Activated T-helper 2 cell treated with anti-CD3 and anti-CD28 coated beads, Interferon-gamma antibody, Interleukin-2, Interleukin-4, amounts not matched to agents 10 μg/mL and 5 μg/mL and 100 μg/mL, durations not matched to agents 14 hours and 24 hours and 36 hours (primary cell): Measurements from ENCODE around the gene PADI1. TPM values are rescaled to one million over a fixed set of nuclear protein-coding genes. Genes with fewer than 3 reads are reported as not detected.
"Not testable (repeated sequence)": the region's sequence is repeated elsewhere in the genome, so short reads cannot be mapped to it uniquely, and the experiment has no call there.

ENCODE experiments used
- DNase-seq: peaks from one replicate; pipeline ENCODE4 v3.0.0; 2021; ENCODE audit warnings: low spot score
- H3K27ac Mint-ChIP-seq: one replicate; pipeline ENCODE4 v1.8.0; 2021; ENCODE audit warnings: mixed read lengths
- H3K27me3 Mint-ChIP-seq: one replicate; pipeline ENCODE4 v1.8.0; 2021; ENCODE audit warnings: low read depth, mixed read lengths
- H3K36me3 Mint-ChIP-seq: one replicate; pipeline ENCODE4 v1.8.0; 2021; ENCODE audit warnings: low read depth, mixed read lengths
- H3K4me1 Mint-ChIP-seq: one replicate; pipeline ENCODE4 v1.8.0; 2021; ENCODE audit warnings: low read depth, mixed read lengths
- H3K4me3 Mint-ChIP-seq: one replicate; pipeline ENCODE4 v1.8.0; 2021; ENCODE audit warnings: low read depth, mild to moderate bottlenecking, moderate library complexity, mixed read lengths
- H3K9me3 Mint-ChIP-seq: one replicate; pipeline ENCODE4 v1.8.0; 2021; ENCODE audit warnings: mixed read lengths
- intact Hi-C: fragments of 100-400 bp; cut with micrococcal nuclease; formaldehyde crosslinking; loops from one replicate; pipeline ENCODE4 v1.15.1; 2023
- total RNA-seq: library from RNA; stranded (reverse); gene quantifications from 2 replicates; pipeline ENCODE4 v1.2.3, GENCODE V29; 2022

Gene PADI1
- total RNA-seq, 1 donor from 2014 or later = not detected

GRCh38 chr1:17235135-17235885 is 30.4 kb downstream of the PADI1 start:
- no peak for DNase-seq
- H3K4me1 Mint-ChIP-seq = no peaks in the 10 kb centered on the region
- no peak overlapping the region for H3K4me3 Mint-ChIP-seq
- H3K9me3 Mint-ChIP-seq = no peaks in the 10 kb centered on the region
- H3K36me3 Mint-ChIP-seq = no peaks in the 10 kb centered on the region
- intact Hi-C loops = no loop called here
- no peak overlapping the region for H3K27ac Mint-ChIP-seq
- no peaks in the 10 kb centered on the region for H3K27me3 Mint-ChIP-seq

DNA sequence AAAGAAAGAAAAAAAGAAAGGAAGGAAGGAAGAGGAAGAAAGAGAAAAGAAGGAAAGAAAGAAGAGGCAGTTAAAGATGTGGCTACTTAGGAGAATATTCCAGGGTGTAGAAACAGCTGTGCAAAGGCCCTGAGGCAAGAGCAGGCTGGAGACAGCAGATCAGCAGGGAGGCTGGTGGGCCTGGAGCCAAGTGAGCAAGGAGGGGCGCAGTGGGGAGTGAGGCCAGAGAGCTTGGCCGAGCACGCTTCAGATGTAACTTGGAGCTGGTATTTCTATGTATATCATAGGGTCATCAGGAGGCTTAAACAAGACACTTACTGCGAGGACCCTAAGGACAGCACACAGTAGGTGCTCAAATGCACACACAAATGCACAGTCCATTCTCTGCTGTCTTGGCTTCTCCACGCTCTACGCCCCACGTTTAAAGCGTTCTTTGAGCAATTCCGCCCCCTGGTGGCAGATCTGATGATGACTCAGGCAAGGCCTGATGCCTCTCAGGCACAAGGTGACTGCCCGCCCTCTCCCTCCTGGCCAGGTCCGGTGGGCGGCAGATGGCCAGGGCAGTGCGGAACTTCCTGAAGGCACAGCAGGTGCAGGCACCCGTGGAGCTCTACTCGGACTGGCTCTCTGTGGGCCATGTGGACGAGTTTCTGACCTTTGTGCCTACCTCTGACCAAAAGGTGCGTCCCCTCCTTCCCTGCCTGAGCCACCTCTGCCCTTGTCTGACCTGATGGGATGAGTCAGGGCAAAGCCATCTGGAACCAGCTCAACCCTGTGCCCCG is 32.0 kb downstream of the PADI1 start:
- peak; percentile 67 for DNase-seq
- H3K27ac Mint-ChIP-seq = no peak overlapping the region
- no peaks in the 10 kb centered on the region for H3K27me3 Mint-ChIP-seq
- H3K36me3 Mint-ChIP-seq = no peaks in the 10 kb centered on the region
- intact Hi-C loops = loop anchor here (1.0 kb wide), 1 partner anchor 112 kb away; no protein-coding TSS in a partner anchor
- no peak overlapping the region for H3K4me3 Mint-ChIP-seq
- H3K4me1 Mint-ChIP-seq = no peaks in the 10 kb centered on the region
- no peaks in the 10 kb centered on the region for H3K9me3 Mint-ChIP-seq

- Mint-ChIP-seq H3K9me3 (no peaks in the 10 kb centered on the region), H3K36me3 (no peaks in the 10 kb centered on the region), H3K4me3 (no peak overlapping the region), H3K27ac (no peak overlapping the region), H3K4me1 (no peaks in the 10 kb centered on the region), H3K27me3 (no peaks in the 10 kb centered on the region)
- DNase-seq = no peak
- intact Hi-C loops = loop anchor here (1.0 kb wide), 1 partner anchor 112 kb away; no protein-coding TSS in a partner anchor
These were observed 32.6 kb downstream of the PADI1 start for GRCh38 chr1:17237561-17237903.

DNA sequence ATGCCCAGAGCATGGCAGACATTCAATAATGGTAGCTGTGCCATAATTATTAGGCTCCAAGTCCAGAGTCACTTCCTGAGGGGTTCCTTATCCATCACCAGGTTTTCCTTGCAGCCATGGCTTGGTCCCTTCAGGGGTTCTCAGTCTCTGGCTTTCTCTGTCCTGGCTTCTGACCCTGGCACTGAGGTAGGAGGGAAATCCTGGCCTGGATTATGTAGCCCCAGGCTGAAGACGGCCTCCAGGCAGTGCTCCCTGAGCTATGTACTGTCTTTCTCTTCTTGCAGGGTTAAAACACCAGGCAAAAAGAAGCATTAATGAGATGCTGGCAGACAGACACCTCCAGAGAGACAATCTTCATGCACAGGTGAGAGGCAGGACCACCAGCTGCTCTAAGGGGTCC is 34.5 kb downstream of the PADI1 start:
- Mint-ChIP-seq H3K27me3 (no peaks in the 10 kb centered on the region), H3K36me3 (no peaks in the 10 kb centered on the region), H3K27ac (no peak overlapping the region), H3K4me1 (no peaks in the 10 kb centered on the region), H3K9me3 (no peaks in the 10 kb centered on the region), H3K4me3 (no peak overlapping the region)
- intact Hi-C loops = no loop called here
- DNase-seq = no peak

- H3K36me3 Mint-ChIP-seq, H3K4me1 Mint-ChIP-seq, DNase-seq, H3K9me3 Mint-ChIP-seq, H3K27ac Mint-ChIP-seq, H3K4me3 Mint-ChIP-seq, intact Hi-C loops, H3K27me3 Mint-ChIP-seq: not testable (repeated sequence)
These were observed 36.3 kb downstream of the PADI1 start for GRCh38 chr1:17241011-17241779.

DNA sequence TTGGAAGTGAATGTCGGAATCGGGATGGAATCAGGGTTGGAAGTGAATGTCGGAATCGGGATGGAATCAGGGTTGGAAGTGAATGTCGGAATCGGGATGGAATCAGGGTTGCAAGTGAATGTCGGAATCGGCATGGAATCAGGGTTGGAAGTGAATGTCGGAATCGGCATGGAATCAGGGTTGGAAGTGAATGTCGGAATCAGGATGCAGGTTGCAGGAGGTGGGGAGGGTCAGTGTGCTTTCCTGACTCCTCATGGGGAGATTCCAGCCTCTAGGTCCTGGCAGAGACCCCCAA is 36.8 kb downstream of the PADI1 start:
- DNase-seq, H3K4me3 Mint-ChIP-seq, H3K9me3 Mint-ChIP-seq, intact Hi-C loops, H3K36me3 Mint-ChIP-seq, H3K27ac Mint-ChIP-seq, H3K27me3 Mint-ChIP-seq, H3K4me1 Mint-ChIP-seq: not testable (repeated sequence)

DNA sequence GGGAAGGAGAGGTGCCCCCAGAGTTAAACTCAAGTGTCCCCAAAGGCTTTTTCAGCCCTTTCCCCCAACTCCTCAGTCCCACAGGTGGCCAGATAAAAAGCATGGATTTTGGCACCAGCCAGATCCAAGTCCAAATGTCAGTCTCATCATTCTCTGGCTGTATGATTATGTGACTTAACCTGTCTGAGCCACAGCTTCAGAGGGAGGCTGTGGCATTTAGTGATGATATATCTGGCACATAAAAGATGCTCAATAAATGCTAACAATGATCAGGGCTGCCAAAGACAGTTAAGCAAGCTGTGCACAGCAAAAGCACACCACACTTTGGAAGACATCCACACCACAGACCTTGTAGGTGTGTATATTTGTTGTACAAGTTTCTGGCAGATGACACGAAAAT is 38.3 kb downstream of the PADI1 start:
- no peak overlapping the region for H3K4me3 Mint-ChIP-seq
- no peak overlapping the region for H3K27ac Mint-ChIP-seq
- no peaks in the 10 kb centered on the region for H3K4me1 Mint-ChIP-seq
- intact Hi-C loops = no loop called here
- no peaks in the 10 kb centered on the region for H3K27me3 Mint-ChIP-seq
- no peaks in the 10 kb centered on the region for H3K36me3 Mint-ChIP-seq
- H3K9me3 Mint-ChIP-seq = no peaks in the 10 kb centered on the region
- DNase-seq = no peak

DNA sequence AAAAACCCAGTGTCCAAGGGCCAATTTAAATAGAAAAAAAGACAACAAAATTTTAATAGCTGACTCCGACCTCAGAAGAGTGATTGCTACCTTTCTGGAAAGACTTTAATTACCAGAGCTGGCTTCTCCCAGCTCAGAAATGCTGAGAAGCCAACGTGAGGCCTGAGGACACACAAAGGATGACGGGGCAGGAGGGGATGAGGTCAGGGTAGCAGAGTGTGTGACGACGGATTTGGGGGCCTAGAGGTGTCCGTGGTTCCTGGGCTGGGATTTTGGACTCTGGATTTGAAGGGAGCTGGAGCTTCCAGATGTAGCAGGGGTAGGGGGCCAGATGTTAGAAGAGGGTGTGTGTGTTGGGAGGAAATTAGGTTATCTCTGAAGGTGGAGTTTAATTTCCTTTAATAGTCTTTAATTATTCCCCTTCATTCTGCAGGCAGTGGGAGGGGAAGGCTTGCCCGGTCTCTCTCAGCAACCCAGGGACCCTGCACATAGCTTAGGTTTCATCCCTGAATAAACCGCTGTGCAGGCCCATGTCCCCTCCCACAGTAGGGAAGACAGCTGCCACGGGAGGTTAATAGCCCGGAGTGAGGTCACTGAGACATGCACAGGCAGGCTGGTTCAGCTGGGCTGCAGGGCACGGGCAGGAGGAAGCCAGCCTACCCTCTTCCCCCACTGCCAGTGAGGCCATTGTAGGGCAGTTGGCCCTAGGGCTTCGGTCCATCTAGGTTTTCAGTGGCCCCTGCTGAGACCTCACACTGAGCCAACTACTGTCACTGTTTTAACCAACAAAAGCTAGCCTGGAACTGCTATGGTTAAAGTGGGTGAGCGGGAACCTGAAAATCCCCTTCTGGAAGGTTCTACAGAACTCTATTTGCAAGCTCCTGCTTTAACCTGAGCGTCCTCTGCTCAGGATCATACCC is 40.2 kb downstream of the PADI1 start:
- intact Hi-C loops = no loop called here
- H3K27me3 Mint-ChIP-seq = no peaks in the 10 kb centered on the region
- H3K9me3 Mint-ChIP-seq = no peaks in the 10 kb centered on the region
- no peak for DNase-seq
- H3K27ac Mint-ChIP-seq = no peak overlapping the region
- H3K4me3 Mint-ChIP-seq = no peak overlapping the region
- H3K36me3 Mint-ChIP-seq = no peaks in the 10 kb centered on the region
- H3K4me1 Mint-ChIP-seq = no peaks in the 10 kb centered on the region

- no peak overlapping the region for H3K27ac Mint-ChIP-seq
- H3K9me3 Mint-ChIP-seq = no peaks in the 10 kb centered on the region
- DNase-seq = no peak
- intact Hi-C loops = no loop called here
- no peak overlapping the region for H3K4me3 Mint-ChIP-seq
- H3K36me3 Mint-ChIP-seq = no peaks in the 10 kb centered on the region
- H3K27me3 Mint-ChIP-seq = no peaks in the 10 kb centered on the region
- H3K4me1 Mint-ChIP-seq = no peaks in the 10 kb centered on the region
These were observed 40.9 kb downstream of the PADI1 start for GRCh38 chr1:17245816-17246325.

- no peaks in the 10 kb centered on the region for H3K27me3 Mint-ChIP-seq
- H3K9me3 Mint-ChIP-seq = no peaks in the 10 kb centered on the region
- H3K4me1 Mint-ChIP-seq = no peaks in the 10 kb centered on the region
- H3K27ac Mint-ChIP-seq = no peak overlapping the region
- no peak overlapping the region for H3K4me3 Mint-ChIP-seq
- intact Hi-C loops = no loop called here
- H3K36me3 Mint-ChIP-seq = no peaks in the 10 kb centered on the region
- DNase-seq = no peak
These were observed 42.0 kb downstream of the PADI1 start for GRCh38 chr1:17246971-17247370.

GRCh38 chr1:17248781-17249180 is 43.9 kb downstream of the PADI1 start, which contains the start of gene PADI3:
TSS of gene PADI3 (plus strand) at chr1:17249098. CDS start at chr1:17249138, 40 bp downstream.
- no peak within 1 kb of the TSS for H3K27ac Mint-ChIP-seq
- no peaks in the 10 kb centered on the region for H3K36me3 Mint-ChIP-seq
- DNase-seq = no peak
- H3K4me3 Mint-ChIP-seq = no peak within 1 kb of the TSS
- H3K9me3 Mint-ChIP-seq = no peaks in the 10 kb centered on the region
- no peaks in the 10 kb centered on the region for H3K4me1 Mint-ChIP-seq
- no peaks in the 10 kb centered on the region for H3K27me3 Mint-ChIP-seq
- intact Hi-C loops = no loop called here

DNA sequence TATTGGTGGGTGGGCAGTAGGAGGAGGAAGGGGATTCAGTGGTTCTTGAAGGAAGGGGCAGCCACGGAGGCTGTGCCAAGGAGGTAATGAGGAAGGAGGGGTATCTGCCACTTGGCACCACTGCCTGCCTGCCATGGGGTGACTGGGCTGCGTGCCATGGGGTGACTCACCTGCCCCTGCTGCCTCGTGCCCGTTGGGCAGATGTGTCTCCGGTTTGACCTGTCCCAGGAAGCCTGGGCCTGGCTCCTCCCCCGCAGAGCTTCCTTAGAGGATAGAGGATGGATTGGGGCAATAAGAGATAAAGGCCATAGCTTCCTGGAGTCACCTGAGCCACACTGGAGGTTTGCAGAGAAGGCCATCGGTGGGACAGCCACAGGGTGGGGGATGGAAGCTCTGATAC is 45.7 kb downstream of the PADI1 start:
- no peak overlapping the region for H3K27ac Mint-ChIP-seq
- H3K36me3 Mint-ChIP-seq = no peaks in the 10 kb centered on the region
- no peaks in the 10 kb centered on the region for H3K4me1 Mint-ChIP-seq
- H3K9me3 Mint-ChIP-seq = no peaks in the 10 kb centered on the region
- intact Hi-C loops = no loop called here
- no peaks in the 10 kb centered on the region for H3K27me3 Mint-ChIP-seq
- H3K4me3 Mint-ChIP-seq = no peak overlapping the region
- no peak for DNase-seq
